T-helper 1 cell (primary cell): ENCODE data around the gene SNX9.
A peak's percentile ranks its signal among the peaks of the same experiment; 100 is the strongest.
"Not testable (repeated sequence)": the region's sequence is repeated elsewhere in the genome, so short reads cannot be mapped to it uniquely, and the experiment has no call there.

Experiments
- DNase-seq, 5 donors: peaks; one replicate each; pipeline ENCODE4 v3.0.0-alpha.2; 2012 to 2020
- total RNA-seq, 4 donors: gene quantifications; one replicate each; lab custom pipeline; 2026; lab: John Stamatoyannopoulos, UW

SNX9 gene
- total RNA-seq = 61.1 to 156 (median 82.6) reads per million in 4 donors

GRCh38 chr6:157823001-157823527, at the start of gene SNX9:
SNX9 (plus strand) TSS chr6:157823246; CDS start chr6:157823435, 189 bp downstream.
- DNase-seq = peak; percentile 48 to 68 (median 55)

DNA sequence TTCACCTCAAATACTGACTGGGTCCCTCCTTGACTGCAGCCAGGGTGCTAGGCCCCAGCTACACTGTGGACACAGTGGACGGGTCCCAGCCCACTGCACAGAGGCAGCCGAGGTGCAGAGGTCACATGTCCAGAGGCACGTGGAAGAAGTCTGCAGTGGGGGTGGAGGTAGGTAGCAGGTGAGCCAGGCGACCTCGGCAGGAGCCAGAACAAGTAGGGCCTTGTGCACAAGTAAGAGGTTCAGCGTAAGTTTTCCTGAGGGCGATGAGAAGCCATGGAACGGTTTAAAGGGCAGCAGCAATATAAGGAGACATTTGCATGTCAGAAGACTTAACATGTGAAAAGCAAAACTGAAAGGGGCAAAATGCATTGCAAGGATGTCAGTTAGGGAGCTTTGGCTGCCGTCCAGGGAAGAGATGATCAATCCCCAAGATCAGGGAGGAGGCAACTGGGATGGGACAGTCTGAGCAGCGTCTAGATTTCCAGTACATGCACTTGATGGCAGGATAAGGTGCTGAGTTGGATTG, 49.7 kb upstream of the SNX9 start:
- DNase-seq = no peak

GRCh38 chr6:157774153-157775135, 48.6 kb upstream of the SNX9 start:
- DNase-seq = peak in 1 of 5 donors; percentile 34

DNA sequence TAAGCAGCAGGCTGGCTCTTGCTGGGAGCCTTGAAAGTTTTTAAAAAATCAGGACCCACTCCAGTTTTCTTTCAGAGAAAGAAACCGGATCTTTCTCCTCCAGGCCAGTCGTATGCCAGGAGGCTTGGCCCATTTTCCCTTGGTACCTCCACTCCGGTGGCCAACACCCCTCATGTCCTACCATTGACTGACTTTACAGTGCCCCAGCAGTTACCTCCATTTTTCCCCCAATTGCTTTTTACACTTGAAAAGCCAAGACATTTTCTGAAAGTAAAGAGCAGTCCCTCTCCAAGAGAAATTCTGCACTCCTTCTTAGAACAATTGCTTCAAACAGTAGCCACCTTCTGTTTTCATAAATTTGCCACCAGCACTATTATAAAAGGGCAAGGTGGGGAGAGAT, 47.7 kb upstream of the SNX9 start:
- DNase-seq = no peak

- no peak for DNase-seq
Measured at GRCh38 chr6:157777344-157777743, 45.7 kb upstream of the SNX9 start.

DNA sequence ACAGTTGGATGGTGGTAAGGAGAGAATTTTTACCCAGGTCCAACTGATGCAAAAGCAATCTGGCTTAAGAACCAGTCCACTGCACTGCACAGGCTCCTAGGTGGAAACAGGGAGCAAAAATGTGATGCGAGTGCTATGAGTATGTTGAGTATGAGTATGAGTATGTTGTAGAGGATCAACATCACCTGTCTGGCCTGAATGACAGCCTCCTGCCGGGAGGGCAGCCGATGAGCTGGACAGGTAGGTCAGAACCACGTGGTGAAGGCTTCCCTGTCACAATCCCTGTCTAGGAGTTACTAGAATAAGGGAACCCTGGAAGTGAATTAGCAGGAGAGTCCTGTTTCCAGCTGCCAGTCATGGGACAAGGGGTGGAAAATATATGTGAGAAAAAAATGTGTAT, 44.3 kb upstream of the SNX9 start:
- DNase-seq = no peak

DNA sequence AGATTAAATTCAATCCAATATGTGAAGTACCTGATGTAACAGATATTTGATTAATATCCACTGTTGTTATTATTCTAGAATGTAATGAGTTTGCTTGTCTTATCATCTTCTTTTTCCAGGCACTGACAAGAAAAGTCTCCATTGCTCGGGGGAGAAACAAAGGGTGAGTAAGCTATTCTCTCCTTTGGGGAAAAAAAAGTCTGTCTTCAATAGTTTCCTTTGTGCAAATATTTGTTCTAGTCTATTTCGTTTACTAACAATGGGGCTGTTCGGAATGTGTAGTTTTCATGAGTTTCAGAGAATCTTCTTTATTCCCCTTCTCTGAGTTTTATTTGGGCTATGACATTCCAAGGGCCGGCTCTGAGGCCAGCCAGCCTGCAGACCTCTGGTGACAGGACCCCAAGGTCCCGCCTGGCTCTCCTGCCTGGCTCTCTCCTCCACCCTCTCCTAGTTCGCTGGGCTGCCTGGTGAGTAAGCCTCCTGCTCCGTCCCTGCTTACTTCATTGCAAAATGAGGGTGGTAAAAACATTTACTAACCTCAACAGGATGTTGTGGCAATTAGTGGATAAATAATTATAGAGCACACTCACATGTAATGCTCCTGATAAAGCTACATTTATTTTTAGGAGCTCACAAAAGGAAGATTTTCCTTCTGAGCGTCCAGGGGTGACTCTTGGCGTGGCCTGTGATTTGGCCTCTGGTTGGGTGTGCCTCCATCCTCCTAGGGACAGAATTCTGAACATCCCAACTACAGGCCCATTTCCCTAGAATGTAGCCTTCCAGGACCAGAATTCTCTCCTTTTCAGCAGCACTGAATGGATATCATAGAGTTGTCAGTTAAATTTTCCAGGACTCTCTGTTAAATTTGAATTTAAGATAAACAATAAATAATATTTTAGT, 43.1 kb upstream of the SNX9 start:
- DNase-seq = no peak

DNA sequence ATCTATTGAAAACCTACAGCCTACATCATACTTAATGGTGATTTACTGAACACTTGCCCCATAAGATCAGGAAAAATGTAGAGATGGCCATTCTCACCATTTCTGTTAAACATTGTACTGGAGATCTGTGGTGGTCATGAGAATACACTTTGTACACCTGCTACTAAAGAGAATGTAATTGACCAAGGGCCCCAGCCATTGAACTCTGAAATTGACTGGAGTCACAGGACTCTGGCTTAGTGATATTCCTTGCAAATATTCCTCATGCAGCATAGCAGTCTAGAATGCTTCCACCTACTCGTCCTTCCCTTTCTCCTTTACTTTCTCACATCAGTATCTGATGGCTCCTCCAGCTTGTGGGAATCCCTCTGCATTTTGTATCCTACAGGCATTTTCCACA, 37.4 kb upstream of the SNX9 start:
- no peak for DNase-seq

DNA sequence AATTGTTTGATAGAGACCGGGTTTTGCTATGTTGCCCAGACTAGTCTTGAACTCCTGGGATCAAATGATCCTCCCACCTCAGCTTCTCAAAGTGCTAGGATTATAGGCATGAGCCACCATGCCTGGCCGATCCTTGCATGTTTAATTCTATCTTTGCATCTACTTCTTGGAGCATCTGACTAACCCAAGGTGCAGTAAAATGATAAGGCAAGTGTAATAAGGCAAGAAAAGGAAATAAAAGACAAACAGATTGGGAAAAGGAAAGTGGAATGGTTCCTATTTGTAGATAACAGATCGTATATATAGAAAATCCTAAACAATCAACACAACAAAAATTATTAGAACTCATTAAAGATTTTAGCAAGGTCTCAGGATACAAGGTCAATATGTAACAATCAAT, 36.8 kb upstream of the SNX9 start:
- DNase-seq = no peak

DNA sequence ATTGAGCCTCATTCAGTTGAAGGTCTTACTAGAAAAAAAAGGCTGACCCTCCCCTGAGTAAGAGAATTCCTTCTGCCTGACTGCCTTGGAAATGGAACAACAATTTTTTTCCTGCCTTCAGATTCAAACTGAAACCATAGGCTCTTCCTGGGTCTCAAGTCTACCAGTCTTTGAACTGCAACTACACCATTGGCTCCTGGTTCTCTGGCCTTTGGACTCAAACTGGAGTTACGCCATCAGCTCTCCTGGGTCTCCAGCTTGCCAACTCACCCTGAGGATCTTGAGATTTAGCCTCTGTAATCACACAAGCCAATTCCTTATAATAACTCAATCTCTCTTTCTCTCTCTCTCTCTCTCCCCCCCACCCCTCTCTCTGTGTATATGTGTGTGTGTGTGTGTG, 36.0 kb upstream of the SNX9 start:
- no peak for DNase-seq

- no peak for DNase-seq
Measured at GRCh38 chr6:157788180-157788579, 34.9 kb upstream of the SNX9 start.

GRCh38 chr6:157789297-157789696, 33.7 kb upstream of the SNX9 start:
- no peak for DNase-seq

DNA sequence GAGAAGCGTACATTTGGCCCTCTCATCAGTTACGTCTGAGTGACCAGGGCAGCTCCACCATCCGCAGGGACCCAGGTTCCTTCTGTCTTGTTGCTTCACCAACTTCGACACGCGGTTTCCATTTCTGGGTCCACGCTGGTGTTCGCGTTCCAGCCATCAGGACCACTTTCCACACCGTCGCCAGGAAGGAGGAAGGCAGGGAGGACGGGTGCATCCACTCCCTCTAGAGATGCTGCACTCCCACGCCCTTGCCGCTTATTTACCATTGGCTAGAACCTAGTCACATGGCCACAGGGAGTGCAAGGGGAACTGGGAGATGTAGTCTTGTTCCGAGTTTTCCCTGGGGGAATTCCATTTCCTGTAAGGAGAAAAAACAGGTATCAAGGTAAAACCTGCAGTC, 33.2 kb upstream of the SNX9 start:
- no peak for DNase-seq

- no peak for DNase-seq
Measured at GRCh38 chr6:157790548-157791160, 32.4 kb upstream of the SNX9 start.

- DNase-seq = no peak
Measured at GRCh38 chr6:157791450-157791849, 31.6 kb upstream of the SNX9 start.

- no peak for DNase-seq
Measured at GRCh38 chr6:157792671-157793070, 30.4 kb upstream of the SNX9 start.

DNA sequence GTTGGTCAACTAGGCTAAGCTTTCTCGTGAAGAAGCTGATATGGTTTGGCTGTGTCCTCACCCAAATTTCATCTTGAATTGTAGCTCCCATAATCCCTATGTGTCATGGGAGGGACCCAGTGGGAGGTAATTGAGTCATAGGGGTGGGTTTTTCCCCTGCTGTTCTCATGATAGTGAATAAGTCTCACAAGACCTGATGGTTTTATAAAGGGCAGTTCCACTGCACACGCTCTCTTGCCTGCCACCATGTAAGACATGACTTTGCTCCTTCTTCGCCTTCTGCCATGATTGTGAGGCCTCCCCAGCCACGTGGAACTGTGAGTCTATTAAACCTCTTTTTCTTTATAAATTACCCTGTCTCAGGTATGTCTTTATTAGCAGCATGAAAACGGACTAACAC, 29.0 kb upstream of the SNX9 start:
- not testable (repeated sequence) for DNase-seq

DNA sequence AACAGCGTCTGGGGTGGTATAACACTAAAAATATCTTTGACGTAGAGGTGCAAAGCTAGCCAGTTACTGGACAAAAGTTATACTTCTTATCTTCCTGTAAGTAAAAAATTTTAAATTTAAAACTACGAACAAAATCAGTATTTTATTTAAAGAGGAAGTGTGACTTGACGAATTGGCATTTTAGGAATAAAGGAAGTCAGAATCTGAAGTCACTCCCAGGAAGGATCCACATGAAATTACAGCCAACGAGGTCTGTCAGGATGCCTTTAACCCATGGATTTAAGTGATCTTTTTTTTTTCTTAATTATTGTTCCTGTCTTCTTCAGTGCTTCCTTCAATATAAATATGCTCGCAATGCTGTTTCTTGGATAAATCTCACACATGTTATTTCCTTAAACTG, 27.2 kb upstream of the SNX9 start:
- DNase-seq = no peak

GRCh38 chr6:157798851-157799250, 24.2 kb upstream of the SNX9 start:
- DNase-seq = no peak

DNA sequence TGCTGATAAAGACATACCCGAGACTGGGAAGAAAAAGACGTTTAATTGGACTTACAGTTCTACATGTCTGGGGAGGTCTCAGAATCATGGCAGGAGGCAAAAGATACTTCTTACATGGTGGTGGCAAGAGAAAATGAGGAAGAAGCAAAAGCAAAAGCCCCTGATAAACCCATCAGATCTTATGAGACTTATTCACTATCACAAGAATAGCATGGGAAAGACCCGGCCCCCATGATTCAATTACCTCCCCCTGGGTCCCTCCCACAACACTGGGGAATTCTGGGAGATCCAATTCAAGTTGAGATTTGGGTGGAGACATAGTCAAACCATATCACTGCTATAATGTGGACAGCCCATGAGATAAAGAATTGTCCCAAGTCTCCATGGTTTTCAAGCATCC, 23.5 kb upstream of the SNX9 start:
- DNase-seq = not testable (repeated sequence)

DNA sequence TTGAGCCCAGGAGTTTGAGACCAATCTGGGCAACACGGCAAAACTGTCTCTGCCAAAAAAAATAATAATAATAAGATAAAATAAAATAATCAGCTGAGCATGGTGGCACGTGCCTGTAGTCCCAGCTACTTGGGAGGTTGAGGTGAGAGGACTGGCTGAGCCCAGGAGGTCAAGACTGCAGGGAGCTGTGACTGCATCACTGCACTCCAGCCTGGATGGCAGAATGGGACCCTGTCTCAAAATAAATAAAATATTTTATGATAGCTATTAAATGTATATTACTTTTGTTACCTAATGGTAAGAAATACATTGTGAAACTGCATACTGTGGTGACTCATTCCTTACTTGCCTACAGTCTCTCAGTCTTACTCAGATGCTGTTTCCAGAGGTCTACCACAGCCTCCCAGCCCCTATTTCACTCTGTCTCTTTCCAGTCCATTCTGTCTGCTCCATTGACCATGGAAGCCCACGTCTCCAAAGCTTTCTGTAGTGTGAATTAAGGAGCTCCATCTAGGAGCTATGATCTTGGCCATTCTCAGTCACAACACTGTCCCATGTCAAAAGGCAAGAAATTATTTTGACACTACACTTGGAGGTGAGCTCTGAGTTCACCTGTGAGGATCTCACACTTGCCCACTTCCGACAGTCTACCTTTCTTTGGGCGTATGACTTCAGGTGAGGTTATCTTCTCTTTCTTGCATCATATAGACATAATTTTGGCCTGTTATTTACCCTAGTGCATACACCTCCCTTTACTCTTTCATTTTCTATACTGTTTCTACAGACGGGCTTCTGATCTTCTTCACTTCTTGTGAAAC, 22.4 kb upstream of the SNX9 start:
- peak in 1 of 5 donors; percentile 76 for DNase-seq
